IMR-90 (cell line): ENCODE data around the gene SERPINC1. TPM values are rescaled to one million over a fixed set of nuclear protein-coding genes. Genes with fewer than 3 reads are reported as not detected.

Experiments
- ATAC-seq: fragments of 200-7000 bp; cut with Tn5 transposase; 2 replicates; pipeline ENCODE4 v1.9.1; 2020; ENCODE audit warnings: low read depth, mild to moderate bottlenecking, moderate library complexity
- BruUV-seq: library from RNA; stranded (reverse); fragments of 400-500 nt; replicated peaks from 2 replicates; lab custom pipeline; 2021; lab: Mats Ljungman, UMichigan
- CTCF ChIA-PET: fragments of 300-600 bp; formaldehyde crosslinking; extraction: SDS; loops from one replicate; lab custom pipeline; 2021; ENCODE audit warnings: antibody characterized with exemption; lab: Yijun Ruan, JAX
- POLR2A ChIA-PET: fragments of 300-600 bp; sonication (Branson Sonifier 250); formaldehyde crosslinking; loops from one replicate; lab custom pipeline; 2022; ENCODE audit warnings: antibody characterized with exemption; ENCODE audit not compliant: unreplicated experiment; lab: Charles Lee
- DNase-seq: peaks from one replicate; pipeline ENCODE4 v3.0.0; 2013
- H2AFZ ChIP-seq: replicated peaks from 2 replicates; pipeline ENCODE3; 2013; ENCODE audit warnings: low read length, mild to moderate bottlenecking; ENCODE audit not compliant: poor library complexity
- H2AK5ac ChIP-seq: 2 replicates; pipeline ENCODE4 v1.6.1; 2013; ENCODE audit warnings: low read depth, low read length, inconsistent platforms
- H2AK9ac ChIP-seq: replicated peaks from 2 replicates; pipeline ENCODE3; 2013; ENCODE audit warnings: mild to moderate bottlenecking, low read depth, low read length, moderate library complexity; ENCODE audit not compliant: poor library complexity
- H2BK120ac ChIP-seq: 2 replicates; pipeline ENCODE4 v1.6.1; 2013; ENCODE audit warnings: low read depth, low read length, inconsistent platforms
- H2BK15ac ChIP-seq: 3 replicates; pipeline ENCODE4 v1.6.1; 2013; ENCODE audit warnings: low read depth, low read length, inconsistent platforms
- H2BK20ac ChIP-seq: 2 replicates; pipeline ENCODE4 v1.6.1; 2013; ENCODE audit warnings: low read depth, mild to moderate bottlenecking, inconsistent platforms, low read length, moderate library complexity
- H2BK5ac ChIP-seq: 2 replicates; pipeline ENCODE4 v1.6.1; 2013; ENCODE audit warnings: mild to moderate bottlenecking, low read depth, low read length, inconsistent platforms; ENCODE audit not compliant: poor library complexity, severe bottlenecking
- H3K14ac ChIP-seq: replicated peaks from 2 replicates; pipeline ENCODE4 v1.6.1; 2013; ENCODE audit warnings: low read depth, low read length, inconsistent platforms
- H3K18ac ChIP-seq: 2 replicates; pipeline ENCODE4 v1.6.1; 2013; ENCODE audit warnings: low read depth, low read length, control low read depth
- H3K23ac ChIP-seq: 2 replicates; pipeline ENCODE4 v1.6.1; 2013; ENCODE audit warnings: low read depth, low read length, inconsistent platforms
- H3K27ac ChIP-seq: 2 replicates; pipeline ENCODE4 v1.5.1; 2013; ENCODE audit warnings: mild to moderate bottlenecking, control low read depth, low read length; ENCODE audit not compliant: insufficient read depth
- H3K27me3 ChIP-seq: 2 replicates; pipeline ENCODE4 v1.6.1; 2013; ENCODE audit warnings: low read length; ENCODE audit not compliant: control insufficient read depth, insufficient read depth
- H3K36me3 ChIP-seq: 2 replicates; pipeline ENCODE4 v1.6.1; 2013; ENCODE audit warnings: low read length, mixed read lengths; ENCODE audit not compliant: control insufficient read depth, insufficient read depth
- H3K4ac ChIP-seq: 2 replicates; pipeline ENCODE4 v1.6.1; 2013; ENCODE audit warnings: low read depth, low read length, inconsistent platforms
- H3K4me1 ChIP-seq: 2 replicates; pipeline ENCODE4 v1.6.1; 2013; ENCODE audit warnings: low read length, mixed read lengths; ENCODE audit not compliant: control insufficient read depth, insufficient read depth
- H3K4me2 ChIP-seq: 2 replicates; pipeline ENCODE4 v1.6.1; 2013; ENCODE audit warnings: low read depth, mild to moderate bottlenecking, control low read depth, low read length, moderate library complexity
- H3K4me3 ChIP-seq: 2 replicates; pipeline ENCODE4 v1.5.1; 2013; ENCODE audit warnings: low read depth, mild to moderate bottlenecking, control low read depth, low read length, moderate library complexity; ENCODE audit not compliant: insufficient read depth
- H3K56ac ChIP-seq: 2 replicates; pipeline ENCODE4 v1.6.1; 2013; ENCODE audit warnings: low read length, inconsistent platforms; ENCODE audit not compliant: insufficient read depth; ENCODE audit errors: extremely low read depth
- H3K79me1 ChIP-seq, 2 experiments: 2 replicates each; pipeline ENCODE4 v1.6.1; 2013; ENCODE audit warnings: low read length in 2 of 2, inconsistent platforms in 1 of 2, low read depth in 1 of 2
- H3K9ac ChIP-seq: 2 replicates; pipeline ENCODE4 v1.6.1; 2013; ENCODE audit warnings: low read depth, low read length, control low read depth
- H3K9me1 ChIP-seq: 2 replicates; pipeline ENCODE4 v1.6.1; 2013; ENCODE audit warnings: low read length, inconsistent platforms; ENCODE audit not compliant: insufficient read depth
- H3K9me3 ChIP-seq: 2 replicates; pipeline ENCODE4 v1.6.1; 2013; ENCODE audit warnings: low read length; ENCODE audit not compliant: control insufficient read depth, insufficient read depth
- H4K20me1 ChIP-seq: 2 replicates; pipeline ENCODE4 v1.6.1; 2013; ENCODE audit warnings: low read length, inconsistent platforms; ENCODE audit not compliant: insufficient read depth
- H4K5ac ChIP-seq: 2 replicates; pipeline ENCODE4 v1.6.1; 2013; ENCODE audit warnings: mild to moderate bottlenecking, low read depth, low read length, control low read depth
- H4K8ac ChIP-seq, 2 experiments: 2 replicates each; pipeline ENCODE4 v1.6.1; 2013; ENCODE audit warnings: low read depth in 2 of 2, low read length in 2 of 2, control low read depth in 1 of 2, inconsistent platforms in 1 of 2
- H4K91ac ChIP-seq: 2 replicates; pipeline ENCODE4 v1.6.1; 2013; ENCODE audit warnings: low read depth, low read length, inconsistent platforms; ENCODE audit not compliant: insufficient read depth
- BHLHE40 ChIP-seq: fragments of 150-350 bp; IDR thresholded peaks from 2 replicates; pipeline ENCODE4 v1.6.1; 2016; ENCODE audit warnings: mild to moderate bottlenecking, low read depth, low read length
- CEBPB ChIP-seq: IDR thresholded peaks from 2 replicates; pipeline ENCODE4 v1.6.1; 2012; ENCODE audit warnings: low read depth, low read length, improper control_type of control experiment
- CHD1 ChIP-seq: IDR thresholded peaks from 2 replicates; pipeline ENCODE4 v1.6.1; 2012; ENCODE audit warnings: low read depth, low read length, improper control_type of control experiment
- FOS ChIP-seq: fragments of 150-350 bp; IDR thresholded peaks from 2 replicates; pipeline ENCODE4 v1.6.1; 2016; ENCODE audit warnings: low read depth, low read length
- MAFK ChIP-seq: IDR thresholded peaks from 2 replicates; pipeline ENCODE4 v1.6.1; 2012; ENCODE audit warnings: low read depth, low read length, improper control_type of control experiment
- MAZ ChIP-seq: IDR thresholded peaks from 2 replicates; pipeline ENCODE4 v1.6.1; 2012; ENCODE audit warnings: low read depth, mild to moderate bottlenecking, low read length, improper control_type of control experiment, moderate library complexity, borderline replicate concordance
- MXI1 ChIP-seq: IDR thresholded peaks from 2 replicates; pipeline ENCODE4 v1.6.1; 2012; ENCODE audit warnings: low read depth, mild to moderate bottlenecking, low read length, moderate library complexity, borderline replicate concordance
- NFE2L2 ChIP-seq: fragments of 150-350 bp; IDR thresholded peaks from 2 replicates; pipeline ENCODE4 v1.6.1; 2016; ENCODE audit warnings: low read depth, mild to moderate bottlenecking, low read length
- POLR2A ChIP-seq: IDR thresholded peaks from 2 replicates; pipeline ENCODE4 v1.6.1; 2012; ENCODE audit warnings: mild to moderate bottlenecking, low read depth, low read length
- RAD21 ChIP-seq: IDR thresholded peaks from 2 replicates; pipeline ENCODE4 v1.6.1; 2012; ENCODE audit warnings: low read length, improper control_type of control experiment
- RCOR1 ChIP-seq: IDR thresholded peaks from 2 replicates; pipeline ENCODE4 v1.6.1; 2012; ENCODE audit warnings: mild to moderate bottlenecking, low read length, improper control_type of control experiment; ENCODE audit not compliant: insufficient replicate concordance
- RFX5 ChIP-seq: IDR thresholded peaks from 2 replicates; pipeline ENCODE4 v1.8.0; 2012; ENCODE audit warnings: low read depth, mild to moderate bottlenecking, low read length, moderate library complexity
- SMC3 ChIP-seq: fragments of 150-350 bp; IDR thresholded peaks from 2 replicates; pipeline ENCODE4 v1.6.1; 2016; ENCODE audit warnings: low read depth, mild to moderate bottlenecking, antibody characterized with exemption, low read length, moderate library complexity
- WGBS, 2 experiments: methylation state at CpG; one replicate each; pipeline versions ENCODE4 v1.1.5 to v1.1.7; 2013; ENCODE audit warnings: missing lambda C conversion rate in 2 of 2; ENCODE audit not compliant: insufficient read length in 1 of 2; ENCODE audit errors: extremely low coverage in 2 of 2; 5-methylcytosine and 5-hydroxymethylcytosine counted together
- dilution Hi-C: fragments of 300-500 bp; cut with HindIII; formaldehyde crosslinking; loops from one replicate; pipeline ENCODE4 v1.14.3; 2018; ENCODE audit warnings: low sequenced_read_pairs; ENCODE audit not compliant: unreplicated experiment
- in situ Hi-C: fragments of 300-500 bp; cut with MboI; formaldehyde crosslinking; loops from 3 replicates; pipeline ENCODE4 v1.14.3; 2019; ENCODE audit warnings: low sequenced_read_pairs, inconsistent platforms, mixed read lengths
- intact Hi-C: fragments of 100-400 bp; cut with micrococcal nuclease; formaldehyde crosslinking; loops from 2 replicates; pipeline ENCODE4 v1.10.0; 2022
- polyA plus RNA-seq, 3 experiments: library from polyadenylated mRNA; depleted of rRNA; stranded (reverse); fragments of >200 nt; gene quantifications; 2 replicates each; pipeline ENCODE4 v1.2.3, GENCODE V29; 2012; ENCODE audit warnings: low replicate concordance in 1 of 3
- total RNA-seq: library from RNA; depleted of rRNA; stranded (reverse); fragments of >200 nt; gene quantifications from 2 replicates; pipeline ENCODE4 v1.2.3, GENCODE V29; 2012
- TF ChIP-seq, protein P1 (sequence below): conservative IDR thresholded peaks from 2 replicates; pipeline ENCODE4 v1.5.1; 2012; ENCODE audit warnings: mild to moderate bottlenecking, low read depth, low read length, improper control_type of control experiment
- TF ChIP-seq, protein P2 (sequence below): fragments of 150-350 bp; IDR thresholded peaks from 2 replicates; pipeline ENCODE4 v1.6.1; 2017; ENCODE audit warnings: mild to moderate bottlenecking, antibody characterized with exemption, low read length, low read depth
- TF ChIP-seq, protein P3 (sequence below): fragments of 150-350 bp; IDR thresholded peaks from 2 replicates; pipeline ENCODE4 v1.6.1; 2016; ENCODE audit warnings: low read depth, mild to moderate bottlenecking, low read length, moderate library complexity, borderline replicate concordance

The SERPINC1 gene
- total and polyA plus RNA-seq, 2 of the 4 experiments (the other 2 are of a cell fraction) = not detected

DNA sequence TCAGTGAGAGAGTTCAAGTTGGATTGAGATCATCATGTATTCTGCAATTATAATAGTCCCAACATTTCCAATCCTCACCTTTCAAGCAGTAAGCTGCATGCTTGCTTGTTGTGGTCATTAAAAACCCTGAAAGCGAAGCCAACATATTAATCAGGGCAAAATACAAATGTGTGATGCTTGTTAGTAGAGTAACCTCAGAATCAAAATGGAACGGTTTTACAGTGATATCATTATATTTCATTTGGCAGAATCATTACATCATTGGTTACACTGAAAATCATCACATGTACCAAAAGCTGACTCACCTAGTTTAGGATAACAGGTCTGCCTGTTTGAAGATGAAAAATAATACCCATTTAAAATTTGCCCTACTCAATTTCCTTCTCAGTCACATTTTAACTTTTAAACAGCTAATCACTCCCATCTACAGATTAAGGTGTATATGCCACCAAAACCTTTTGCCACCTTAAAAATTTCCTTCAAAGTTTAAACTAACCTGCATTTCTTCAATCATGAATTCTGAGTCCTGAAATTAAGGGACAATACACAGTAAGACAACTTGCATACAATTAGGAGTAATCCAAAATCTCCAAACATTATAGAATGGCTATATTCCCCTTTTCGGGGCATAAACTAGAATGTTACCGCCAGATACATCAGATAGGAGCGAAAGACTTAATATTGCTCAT, 52.8 kb downstream of the SERPINC1 start:
- intact Hi-C loops = no loop called here
- Histone ChIP-seq H3K4me1 (no peaks in the 10 kb centered on the region), H3K9me1 (no peaks in the 10 kb centered on the region), H3K18ac (no peak overlapping the region), H2BK5ac (no peak overlapping the region), H3K27ac (no peak overlapping the region), H3K9me3 (no peaks in the 10 kb centered on the region), H3K4me2 (peak overlapping the region; percentile 9; the same call in 1 of the 2 replicates), H4K8ac (no peak overlapping the region), H3K4ac (no peak overlapping the region), H4K91ac (no peak overlapping the region), H3K56ac (no peak overlapping the region), H3K23ac (peak overlapping the region; percentile 47; the same call in 1 of the 2 replicates), H3K27me3 (no peaks in the 10 kb centered on the region), H2AK9ac (no peak overlapping the region), H2BK20ac (no peak overlapping the region), H3K14ac (no peak overlapping the region), H3K9ac (no peak overlapping the region; the same call in 1 of the 2 replicates), H4K20me1 (peaks cover 68% of the 10 kb centered on the region), H3K4me3 (no peak overlapping the region), H3K36me3 (peaks cover 41% of the 10 kb centered on the region), H2AFZ (no peak overlapping the region), H2BK15ac (no peak overlapping the region), H3K79me1 (peaks cover 9 to 44% of the 10 kb centered on the region in 2 experiments; a peak in 3 of 4 replicates), H4K5ac (no peak overlapping the region), H2AK5ac (no peak overlapping the region), H2BK120ac (no peak overlapping the region)
- WGBS, 2 experiments = no CpG with 5 or more reads among the region's 5 CpGs
- ChIA-PET POLR2A (no interaction called here), CTCF (no interaction called here)
- TF ChIP-seq MXI1 (no peak), RFX5 (no peak), RAD21 (no peak), MAZ (no peak), CHD1 (no peak), SMC3 (no peak), BHLHE40 (no peak), POLR2A (no peak), FOS (no peak), NFE2L2 (no peak), CEBPB (no peak), RCOR1 (no peak), MAFK (no peak)
- TF ChIP-seq, protein P1, sequence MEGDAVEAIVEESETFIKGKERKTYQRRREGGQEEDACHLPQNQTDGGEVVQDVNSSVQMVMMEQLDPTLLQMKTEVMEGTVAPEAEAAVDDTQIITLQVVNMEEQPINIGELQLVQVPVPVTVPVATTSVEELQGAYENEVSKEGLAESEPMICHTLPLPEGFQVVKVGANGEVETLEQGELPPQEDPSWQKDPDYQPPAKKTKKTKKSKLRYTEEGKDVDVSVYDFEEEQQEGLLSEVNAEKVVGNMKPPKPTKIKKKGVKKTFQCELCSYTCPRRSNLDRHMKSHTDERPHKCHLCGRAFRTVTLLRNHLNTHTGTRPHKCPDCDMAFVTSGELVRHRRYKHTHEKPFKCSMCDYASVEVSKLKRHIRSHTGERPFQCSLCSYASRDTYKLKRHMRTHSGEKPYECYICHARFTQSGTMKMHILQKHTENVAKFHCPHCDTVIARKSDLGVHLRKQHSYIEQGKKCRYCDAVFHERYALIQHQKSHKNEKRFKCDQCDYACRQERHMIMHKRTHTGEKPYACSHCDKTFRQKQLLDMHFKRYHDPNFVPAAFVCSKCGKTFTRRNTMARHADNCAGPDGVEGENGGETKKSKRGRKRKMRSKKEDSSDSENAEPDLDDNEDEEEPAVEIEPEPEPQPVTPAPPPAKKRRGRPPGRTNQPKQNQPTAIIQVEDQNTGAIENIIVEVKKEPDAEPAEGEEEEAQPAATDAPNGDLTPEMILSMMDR = no peak
- TF ChIP-seq, protein P2, sequence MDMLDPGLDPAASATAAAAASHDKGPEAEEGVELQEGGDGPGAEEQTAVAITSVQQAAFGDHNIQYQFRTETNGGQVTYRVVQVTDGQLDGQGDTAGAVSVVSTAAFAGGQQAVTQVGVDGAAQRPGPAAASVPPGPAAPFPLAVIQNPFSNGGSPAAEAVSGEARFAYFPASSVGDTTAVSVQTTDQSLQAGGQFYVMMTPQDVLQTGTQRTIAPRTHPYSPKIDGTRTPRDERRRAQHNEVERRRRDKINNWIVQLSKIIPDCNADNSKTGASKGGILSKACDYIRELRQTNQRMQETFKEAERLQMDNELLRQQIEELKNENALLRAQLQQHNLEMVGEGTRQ = no peak
- TF ChIP-seq, protein P3, sequence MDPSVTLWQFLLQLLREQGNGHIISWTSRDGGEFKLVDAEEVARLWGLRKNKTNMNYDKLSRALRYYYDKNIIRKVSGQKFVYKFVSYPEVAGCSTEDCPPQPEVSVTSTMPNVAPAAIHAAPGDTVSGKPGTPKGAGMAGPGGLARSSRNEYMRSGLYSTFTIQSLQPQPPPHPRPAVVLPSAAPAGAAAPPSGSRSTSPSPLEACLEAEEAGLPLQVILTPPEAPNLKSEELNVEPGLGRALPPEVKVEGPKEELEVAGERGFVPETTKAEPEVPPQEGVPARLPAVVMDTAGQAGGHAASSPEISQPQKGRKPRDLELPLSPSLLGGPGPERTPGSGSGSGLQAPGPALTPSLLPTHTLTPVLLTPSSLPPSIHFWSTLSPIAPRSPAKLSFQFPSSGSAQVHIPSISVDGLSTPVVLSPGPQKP = no peak
- DNase-seq (peak; percentile 46), ATAC-seq (no peak)
- dilution Hi-C loops = no loop called here
- no TSS peak for BruUV-seq
- in situ Hi-C loops = no loop called here
